Aortic smooth muscle cell (primary cell): ENCODE data around the gene KLF14. TPM values are rescaled to one million over a fixed set of nuclear protein-coding genes. Genes with fewer than 3 reads are reported as not detected.

Source experiments
- total RNA-seq: library from RNA; depleted of rRNA; stranded (reverse); fragments of >200 nt; gene quantifications from 2 replicates; pipeline ENCODE4 v1.2.3, GENCODE V29; 2014

Gene KLF14
- not detected in 2 replicates for total RNA-seq

DNA sequence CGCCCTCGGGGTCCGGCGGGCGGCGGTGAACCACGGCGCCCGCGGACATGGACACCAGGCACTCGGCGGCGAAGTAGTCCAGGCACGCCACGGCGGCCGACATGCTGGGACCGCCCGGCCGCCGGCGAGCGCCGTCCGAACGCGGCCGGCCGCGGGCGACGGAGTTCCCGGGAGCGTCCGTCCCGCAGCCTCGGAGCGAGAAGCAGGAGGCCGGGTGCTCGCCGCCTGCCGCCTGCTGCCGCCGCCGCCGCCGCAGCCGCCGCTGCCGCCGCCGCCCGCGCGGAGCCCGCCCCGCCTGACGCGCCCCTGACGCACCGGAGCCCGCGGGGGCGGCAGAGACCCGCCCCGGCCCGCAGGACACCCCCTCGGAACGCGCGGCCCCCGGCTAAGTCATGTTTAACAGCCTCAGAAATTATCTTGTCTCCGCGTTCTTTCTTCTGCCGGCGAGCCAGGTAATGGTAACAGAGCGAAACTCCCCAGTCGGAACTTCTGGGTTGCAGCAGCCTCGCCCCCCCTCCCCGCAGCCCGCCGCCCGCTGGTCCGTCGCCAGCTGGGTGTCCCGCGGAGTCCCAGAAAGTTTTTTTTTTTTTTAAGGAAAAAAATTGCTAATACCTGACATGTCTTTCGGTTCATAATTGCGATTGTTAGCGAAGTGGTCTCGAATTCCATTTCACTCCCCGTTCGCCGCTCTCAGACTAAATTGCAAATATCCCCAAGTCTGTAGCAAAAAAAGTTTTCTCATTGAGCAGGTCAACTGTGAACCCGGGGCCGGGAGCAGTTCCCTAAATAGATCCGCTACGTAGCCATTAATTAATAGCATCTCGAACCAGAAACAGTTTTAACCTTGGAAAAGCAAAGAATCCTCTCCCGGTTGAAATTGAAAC is at the start of gene KLF14:
Gene KLF14 (minus strand): TSS at position 277 of the 884 bp plus-strand sequence. CDS start 174 bp downstream, at position 103.

Other genes starting within 250 kb of the KLF14 start
- 0.66 and 2.0 TPM in 2 replicates for gene MEST, start 242.1 kb downstream of the KLF14 start, total RNA-seq
- gene COPG2, start 65.5 kb downstream of the KLF14 start, total RNA-seq = 17.0 and 29.8 TPM in 2 replicates
- not detected in 2 replicates for gene TSGA13, start 47.7 kb downstream of the KLF14 start, total RNA-seq